Measurements from ENCODE around the gene INSL6.

DNA sequence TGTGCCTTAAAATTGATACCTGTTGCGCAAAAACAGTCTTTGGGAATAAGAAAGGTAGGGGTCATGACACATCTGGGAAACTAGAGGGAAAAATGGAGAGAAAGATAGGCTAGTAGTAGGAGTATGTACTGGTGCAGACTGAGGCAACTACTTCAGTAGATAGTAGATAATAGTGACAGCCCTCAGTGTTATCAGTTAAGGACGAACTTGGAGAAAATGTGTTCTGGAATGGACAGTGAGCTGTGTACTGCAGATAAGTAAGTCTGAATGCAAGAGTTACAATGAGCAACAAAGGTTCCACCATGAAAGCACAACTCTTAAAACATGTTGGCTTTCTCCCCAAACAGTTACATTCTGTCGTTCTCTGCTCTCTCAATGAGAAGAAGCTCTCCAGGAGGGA lies 6.5 kb upstream of the INSL6 start:
- TF ChIP-seq, protein P1, sequence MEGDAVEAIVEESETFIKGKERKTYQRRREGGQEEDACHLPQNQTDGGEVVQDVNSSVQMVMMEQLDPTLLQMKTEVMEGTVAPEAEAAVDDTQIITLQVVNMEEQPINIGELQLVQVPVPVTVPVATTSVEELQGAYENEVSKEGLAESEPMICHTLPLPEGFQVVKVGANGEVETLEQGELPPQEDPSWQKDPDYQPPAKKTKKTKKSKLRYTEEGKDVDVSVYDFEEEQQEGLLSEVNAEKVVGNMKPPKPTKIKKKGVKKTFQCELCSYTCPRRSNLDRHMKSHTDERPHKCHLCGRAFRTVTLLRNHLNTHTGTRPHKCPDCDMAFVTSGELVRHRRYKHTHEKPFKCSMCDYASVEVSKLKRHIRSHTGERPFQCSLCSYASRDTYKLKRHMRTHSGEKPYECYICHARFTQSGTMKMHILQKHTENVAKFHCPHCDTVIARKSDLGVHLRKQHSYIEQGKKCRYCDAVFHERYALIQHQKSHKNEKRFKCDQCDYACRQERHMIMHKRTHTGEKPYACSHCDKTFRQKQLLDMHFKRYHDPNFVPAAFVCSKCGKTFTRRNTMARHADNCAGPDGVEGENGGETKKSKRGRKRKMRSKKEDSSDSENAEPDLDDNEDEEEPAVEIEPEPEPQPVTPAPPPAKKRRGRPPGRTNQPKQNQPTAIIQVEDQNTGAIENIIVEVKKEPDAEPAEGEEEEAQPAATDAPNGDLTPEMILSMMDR (IDR thresholded peaks at IDR 0.05; ENCODE audit: low read depth, low read length), result no peak
- TF ChIP-seq EZH2phosphoT487 (IDR thresholded peaks at IDR 0.05; ENCODE audit: low read depth), result no peak
